HK-2 (cell line): ENCODE results near the gene IL12RB2.
"Not testable (repeated sequence)": the region's sequence is repeated elsewhere in the genome, so short reads cannot be mapped to it uniquely, and the experiment has no call there.

Source experiments
- DNase-seq: peaks from one replicate; pipeline ENCODE4 v3.0.0-alpha.2; 2018; ENCODE audit not compliant: unreplicated experiment

IL12RB2 gene

GRCh38 chr1:67431156-67431765, 123.6 kb downstream of the IL12RB2 start:
- DNase-seq: no peak

DNA sequence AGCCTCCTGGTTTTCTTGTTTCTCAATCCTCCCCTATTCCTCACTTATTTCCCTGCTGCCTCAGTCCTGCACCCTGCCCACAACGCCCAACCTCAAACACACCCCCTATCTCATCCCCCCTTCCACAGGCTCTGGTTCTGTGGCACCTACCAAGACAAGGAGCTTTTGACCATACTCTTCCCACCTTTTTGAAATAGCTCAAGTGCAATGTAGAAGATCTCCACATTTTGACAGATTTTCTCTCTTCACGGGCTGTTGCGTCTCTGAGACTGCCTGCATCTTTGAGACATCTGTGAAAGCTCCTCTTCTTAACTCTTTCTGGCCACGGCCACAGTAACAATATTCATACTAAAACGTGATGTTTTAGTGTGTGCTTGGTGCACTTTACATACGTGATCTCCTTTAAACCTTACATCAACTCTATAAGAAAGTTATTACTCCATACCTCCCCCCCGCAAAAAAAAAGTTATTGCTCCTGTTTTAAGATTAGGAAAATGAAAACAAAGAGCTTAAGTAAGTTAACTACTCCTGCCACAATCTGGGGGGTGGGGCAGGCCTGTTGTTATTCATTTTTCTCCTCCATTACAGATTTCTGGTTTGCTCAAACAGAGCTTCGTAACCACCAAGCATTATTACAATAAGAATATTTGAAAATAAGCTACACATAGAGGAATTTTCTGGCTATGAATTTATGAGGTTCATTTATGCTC, 124.4 kb downstream of the IL12RB2 start:
- no peak for DNase-seq

GRCh38 chr1:67432745-67433144, 125.1 kb downstream of the IL12RB2 start:
- DNase-seq: no peak

- no peak for DNase-seq
Observed at GRCh38 chr1:67433837-67434236, 126.2 kb downstream of the IL12RB2 start.

- DNase-seq: no peak
Observed at GRCh38 chr1:67434491-67434890, 126.8 kb downstream of the IL12RB2 start.

- no peak for DNase-seq
Observed at GRCh38 chr1:67436511-67437055, 128.9 kb downstream of the IL12RB2 start.

- DNase-seq: no peak
Observed at GRCh38 chr1:67437961-67438360, 130.3 kb downstream of the IL12RB2 start.

DNA sequence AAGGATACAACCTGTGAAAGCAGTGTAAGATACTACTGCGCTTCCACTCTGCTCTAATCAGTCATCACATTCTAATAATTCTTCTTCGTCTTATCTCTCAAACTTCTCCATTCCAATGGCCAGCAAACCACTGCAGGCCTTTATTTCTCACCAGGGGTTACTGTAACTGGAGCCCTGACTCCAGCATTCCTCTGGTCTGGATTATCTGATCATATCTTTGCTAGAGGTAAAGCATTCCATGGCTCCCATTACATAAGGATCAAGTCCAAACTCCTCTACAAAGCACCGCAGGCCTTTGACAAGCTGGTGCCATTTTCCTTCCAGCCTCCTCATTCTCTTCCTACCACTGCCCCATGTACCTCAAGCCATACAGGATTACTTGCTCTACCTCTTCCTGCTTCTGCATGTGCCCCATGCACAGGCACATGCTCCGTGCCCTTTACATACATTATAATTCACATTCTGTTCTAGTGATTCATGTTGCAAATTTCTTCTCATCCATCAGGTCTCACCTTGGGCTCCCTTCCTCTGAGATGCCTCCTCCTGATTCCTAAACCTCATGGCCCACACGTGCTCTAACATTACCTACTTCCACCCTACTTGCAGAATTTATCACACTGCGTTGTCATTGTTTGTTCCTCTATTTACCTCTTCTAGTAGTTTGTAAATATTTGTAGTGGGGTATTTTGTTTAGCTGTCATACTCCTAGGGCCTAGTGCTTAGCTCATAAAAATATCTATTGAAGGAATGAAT, 131.8 kb downstream of the IL12RB2 start:
- DNase-seq: no peak

DNA sequence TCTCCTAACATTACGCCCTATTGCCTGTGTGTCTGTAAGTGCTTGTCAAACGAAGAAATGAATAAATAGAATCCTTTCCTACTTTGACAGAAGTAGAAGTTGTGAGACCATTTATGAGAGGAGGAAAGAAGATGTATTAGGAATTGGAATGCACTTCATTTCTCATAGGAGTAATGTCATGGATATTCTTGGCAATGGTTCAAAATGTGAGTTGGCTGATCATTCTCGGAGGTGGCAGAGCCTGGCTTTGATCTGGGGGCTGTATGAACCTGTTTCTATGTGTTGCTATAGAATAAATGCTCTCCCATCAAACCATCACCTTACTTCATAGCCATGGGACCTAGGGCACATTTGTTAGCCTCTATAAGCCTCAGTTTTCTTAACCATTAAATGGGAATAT, 132.7 kb downstream of the IL12RB2 start:
- no peak for DNase-seq

DNA sequence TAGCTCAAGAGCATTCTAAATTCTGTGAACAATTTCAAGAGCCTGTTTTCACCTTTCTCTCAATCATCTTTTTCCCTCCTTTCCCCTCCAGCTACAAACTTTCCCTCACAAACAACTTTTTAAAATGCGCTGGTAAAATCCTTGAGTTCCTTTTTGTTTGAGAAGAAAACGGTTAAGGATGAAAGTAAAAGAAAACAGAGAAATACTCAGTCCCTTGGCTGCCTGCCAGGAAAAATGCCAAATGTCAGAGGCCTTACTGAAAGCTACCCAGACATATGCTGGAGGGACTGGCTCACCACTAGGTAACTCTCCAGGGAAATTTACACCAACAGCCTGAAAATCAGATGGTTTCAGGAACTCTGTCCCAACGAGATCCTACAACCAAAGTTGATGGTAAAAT, 133.5 kb downstream of the IL12RB2 start:
- no peak for DNase-seq

DNA sequence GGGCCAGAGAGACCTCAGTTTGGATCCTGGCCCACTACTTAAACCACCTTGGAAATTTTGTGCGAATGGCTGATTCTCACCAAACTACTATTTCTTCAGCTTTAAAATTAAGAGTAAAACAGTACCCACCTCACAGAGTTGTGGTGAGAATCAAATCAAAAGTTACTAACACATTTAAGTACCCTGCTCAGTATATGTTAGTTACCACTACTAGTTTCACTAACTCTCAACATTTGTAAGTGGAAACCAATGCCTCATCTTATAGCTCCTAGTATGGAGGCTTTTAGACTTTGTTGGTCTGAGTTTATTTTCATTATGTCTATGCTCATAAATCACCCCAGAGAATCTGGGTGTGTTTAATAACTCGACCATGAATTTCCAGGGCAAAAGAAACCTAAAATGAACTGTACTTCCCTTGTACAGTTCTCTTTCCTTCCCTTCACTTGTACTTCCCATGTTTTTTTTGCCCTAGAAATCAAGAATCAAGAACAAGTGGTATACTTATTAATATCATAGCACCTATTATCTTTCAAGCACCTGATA, 134.1 kb downstream of the IL12RB2 start:
- DNase-seq: no peak

DNA sequence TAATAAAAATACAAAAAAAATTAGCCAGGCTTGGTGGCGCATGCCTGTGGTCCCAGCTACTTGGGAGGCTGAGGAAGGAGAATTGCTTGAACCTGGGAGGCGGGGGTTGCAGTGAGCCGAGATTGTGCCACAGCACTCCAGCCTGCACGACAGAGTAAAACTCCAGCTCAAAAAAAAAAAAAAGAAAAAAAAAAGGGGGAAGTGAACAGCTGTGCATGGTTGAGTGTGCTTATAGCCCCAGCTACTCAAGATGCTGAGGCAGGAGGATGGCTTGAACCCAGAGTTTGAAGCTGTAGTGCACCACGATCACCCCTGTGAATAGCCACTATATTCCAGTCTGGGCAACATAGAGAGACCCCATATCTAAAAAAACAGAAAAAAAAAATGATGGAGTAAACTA, 138.3 kb downstream of the IL12RB2 start:
- DNase-seq: not testable (repeated sequence)
